NCI-H2227 treated with DMSO at 0.1 percent for 48 hours (cell line): ENCODE results near the gene ZNF177.
"Not testable (repeated sequence)": the region's sequence is repeated elsewhere in the genome, so short reads cannot be mapped to it uniquely, and the experiment has no call there.

ENCODE experiments used
- DNase-seq: peaks from one replicate; lab custom pipeline; 2025; lab: John Stamatoyannopoulos, UW

Gene ZNF177

DNA sequence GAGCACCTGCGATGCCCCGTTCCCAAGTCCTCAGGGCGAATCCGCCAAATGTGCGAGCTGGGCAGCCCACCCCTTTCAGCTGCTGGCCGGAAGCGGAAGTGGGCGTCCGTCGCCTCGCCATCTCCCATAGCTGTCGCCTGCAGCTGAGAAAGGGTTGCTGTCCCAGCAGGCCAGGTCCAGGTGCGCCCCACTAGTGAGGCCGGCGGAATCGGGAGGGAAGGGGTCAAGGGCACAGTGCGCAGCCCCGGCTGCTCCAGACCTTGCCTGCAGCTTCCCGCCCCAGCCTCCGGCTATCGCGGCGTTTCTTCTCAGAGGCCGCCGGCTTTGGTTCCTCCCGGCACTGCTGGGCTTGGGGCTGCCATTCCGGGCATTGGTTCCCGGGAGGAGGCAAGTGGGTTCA, at the start of gene ZNF177:
Gene ZNF177, plus strand, starts transcription at position 109 of the 400 bp plus-strand sequence. CDS start 15,299 bp downstream, outside the sequence.
- DNase-seq: peak; percentile 28

- no peak for DNase-seq
These were observed 49.1 kb upstream of the ZNF177 start for GRCh38 chr19:9313756-9314155.

DNA sequence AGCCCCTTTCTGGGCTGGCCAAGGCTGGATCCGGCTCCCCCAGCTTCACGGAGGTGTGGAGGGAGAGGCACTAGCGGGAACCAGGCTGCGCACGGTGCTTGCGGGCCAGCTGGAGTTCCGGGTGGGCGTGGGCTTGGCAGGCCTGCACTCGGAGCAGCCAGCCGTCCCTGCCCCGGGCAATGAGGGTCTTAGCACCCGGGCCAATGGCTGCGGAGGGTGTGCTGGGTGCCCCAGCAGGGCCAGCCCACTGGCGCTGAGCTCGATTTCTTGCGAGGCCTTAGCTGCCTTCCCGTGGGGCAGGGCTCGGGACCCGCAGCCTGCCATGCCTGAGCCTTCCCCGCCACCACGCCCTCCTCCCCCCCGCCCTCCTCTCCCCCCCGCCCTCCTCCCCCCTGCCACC, 41.5 kb upstream of the ZNF177 start:
- no peak for DNase-seq

- not testable (repeated sequence) for DNase-seq
These were observed 41.1 kb upstream of the ZNF177 start for GRCh38 chr19:9321756-9322155.

- not testable (repeated sequence) for DNase-seq
These were observed 40.6 kb upstream of the ZNF177 start for GRCh38 chr19:9322201-9322600.

DNA sequence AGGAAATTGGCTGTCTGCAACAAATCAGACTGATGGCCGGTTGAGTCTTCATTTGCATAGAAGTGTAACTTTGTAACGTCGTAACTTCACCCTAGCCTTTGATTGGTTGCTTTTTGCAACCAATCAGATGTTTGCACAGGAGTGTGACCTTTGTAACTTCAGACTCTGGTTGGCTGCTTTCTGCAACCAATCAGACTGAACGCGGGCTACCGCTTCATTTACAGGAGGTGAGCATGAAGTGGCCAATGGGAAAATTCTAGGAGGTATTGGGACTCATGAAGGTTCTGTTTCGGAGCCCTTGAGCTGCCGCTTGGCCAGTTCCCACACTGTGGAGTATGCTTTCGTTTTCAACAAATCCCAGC, 39.3 kb upstream of the ZNF177 start:
- DNase-seq: no peak

DNA sequence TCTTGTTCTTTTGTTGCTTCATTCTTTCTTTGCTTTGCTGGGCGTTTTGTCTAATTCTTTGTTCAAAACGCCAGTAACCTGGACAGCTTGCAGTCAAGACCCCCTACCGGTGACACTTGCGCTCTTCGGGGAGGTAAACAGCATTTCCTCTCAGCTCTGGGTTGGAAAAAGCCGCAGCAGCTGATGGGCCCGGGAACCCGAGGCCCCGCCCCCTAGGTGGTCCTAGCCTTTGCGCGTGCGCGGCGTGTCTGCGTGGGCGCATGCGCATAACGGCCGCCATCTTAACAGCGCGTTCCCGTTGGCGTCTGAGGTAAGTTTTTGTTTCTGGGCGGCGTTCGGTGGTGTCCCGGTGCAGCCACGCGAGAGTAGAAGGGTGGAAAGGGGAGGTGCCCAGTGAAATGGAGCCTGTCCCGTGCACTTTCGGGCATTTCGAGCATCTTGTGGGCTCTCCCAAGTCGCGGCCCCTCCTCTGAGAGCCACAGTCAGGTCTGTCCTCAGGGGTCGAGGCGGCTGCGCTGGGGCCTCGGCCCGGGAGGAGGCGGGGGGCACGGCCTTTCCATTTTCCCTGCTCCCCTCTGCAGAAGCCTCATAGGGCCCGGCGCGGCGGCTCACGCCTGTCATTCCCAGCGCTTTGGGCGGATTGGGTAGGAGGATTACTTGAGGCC, 38.8 kb upstream of the ZNF177 start, which contains the start of gene ZNF559:
Gene ZNF559, plus strand, starts transcription at position 261 of the 665 bp plus-strand sequence. CDS start 14,371 bp downstream, outside the sequence.
- peak; percentile 93 for DNase-seq

DNA sequence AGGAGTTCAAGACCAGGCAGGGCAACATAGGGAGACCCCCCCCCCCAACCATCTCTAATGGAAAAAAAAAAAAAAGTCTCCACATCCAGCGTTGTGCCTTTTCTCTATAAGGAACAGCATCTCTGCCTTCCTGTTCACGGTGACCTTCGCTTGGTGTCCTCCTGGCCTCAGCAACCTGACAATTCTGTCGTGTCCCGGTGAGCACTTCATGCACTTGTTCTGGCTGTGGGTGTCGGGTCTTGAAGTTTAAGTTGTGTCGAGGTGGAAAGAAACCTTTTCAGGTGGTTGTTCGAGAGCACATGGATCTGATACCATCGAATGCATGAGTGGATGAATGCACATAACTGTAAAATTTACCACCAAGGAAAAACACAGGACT, 38.2 kb upstream of the ZNF177 start:
- no peak for DNase-seq

DNA sequence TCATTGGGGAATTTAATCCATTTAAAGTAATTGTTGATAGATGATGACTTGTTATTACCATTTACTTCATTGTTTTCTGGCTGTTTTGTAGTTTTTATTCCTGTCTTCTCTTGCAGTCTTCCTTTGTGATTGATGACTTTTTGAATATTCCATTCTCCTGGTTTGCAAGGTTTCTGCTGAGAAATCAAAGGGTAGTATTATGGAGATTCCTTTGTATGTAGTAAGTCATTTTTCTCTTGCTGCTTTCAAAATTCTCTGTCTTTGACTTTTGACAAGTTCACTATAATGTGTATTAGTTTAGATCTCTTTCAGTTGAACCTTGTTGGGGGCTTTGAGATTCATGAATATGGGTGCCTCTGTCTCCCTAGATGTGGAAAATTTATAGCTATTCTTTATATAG, 32.8 kb upstream of the ZNF177 start:
- DNase-seq: no peak

- DNase-seq: no peak
These were observed 20.1 kb upstream of the ZNF177 start for GRCh38 chr19:9342610-9343304.

GRCh38 chr19:9345005-9345404, 17.8 kb upstream of the ZNF177 start:
- no peak for DNase-seq

DNA sequence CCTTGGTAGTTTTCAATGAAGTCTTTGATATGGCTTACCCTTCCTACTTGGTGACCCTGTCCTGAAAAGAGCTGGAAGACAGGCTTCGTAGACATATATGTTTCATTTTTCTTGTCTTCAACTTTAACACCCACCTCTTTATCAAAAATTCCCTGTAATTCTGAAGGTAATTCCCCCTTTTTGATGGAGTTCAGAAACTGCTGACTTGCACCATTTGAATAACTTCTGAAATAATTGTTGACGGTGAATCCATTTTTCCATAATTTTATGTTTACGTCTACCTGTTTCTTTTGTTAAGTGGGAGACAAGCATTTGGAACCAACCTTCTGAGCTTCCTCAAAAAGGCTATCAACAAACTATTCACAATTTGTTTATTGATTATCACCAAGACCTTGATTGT, 14.6 kb upstream of the ZNF177 start:
- DNase-seq: no peak

- DNase-seq: no peak
These were observed 14.1 kb upstream of the ZNF177 start for GRCh38 chr19:9348671-9349070.

DNA sequence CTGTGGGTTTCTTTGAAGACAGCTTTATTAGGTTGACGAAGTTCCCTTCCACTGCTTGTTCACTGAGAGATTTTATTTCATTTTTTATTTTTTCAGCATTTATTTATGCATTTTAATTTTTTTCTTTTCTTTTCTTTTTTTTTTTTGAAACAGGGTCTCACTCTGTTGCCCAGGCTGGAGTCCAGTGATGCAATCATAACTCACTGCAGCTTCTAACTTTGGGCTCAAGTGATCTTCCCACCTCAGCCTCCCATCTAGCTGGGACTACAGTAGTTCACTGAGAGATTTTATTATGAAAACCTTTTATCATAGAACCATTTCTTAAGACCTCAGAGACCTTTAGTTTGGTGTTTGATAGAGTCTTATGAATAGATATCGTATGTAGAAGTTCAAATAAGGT, 10.3 kb upstream of the ZNF177 start:
- DNase-seq: no peak

- DNase-seq: no peak
These were observed 9.8 kb upstream of the ZNF177 start for GRCh38 chr19:9353011-9353410.

GRCh38 chr19:9354651-9355050, 8.2 kb upstream of the ZNF177 start:
- no peak for DNase-seq

- no peak for DNase-seq
These were observed 8.2 kb downstream of the ZNF177 start for GRCh38 chr19:9370738-9371619.

GRCh38 chr19:9381361-9381785, 18.6 kb downstream of the ZNF177 start:
- DNase-seq: no peak

- peak; percentile 69 for DNase-seq
These were observed 44.1 kb downstream of the ZNF177 start for GRCh38 chr19:9406798-9407352.

DNA sequence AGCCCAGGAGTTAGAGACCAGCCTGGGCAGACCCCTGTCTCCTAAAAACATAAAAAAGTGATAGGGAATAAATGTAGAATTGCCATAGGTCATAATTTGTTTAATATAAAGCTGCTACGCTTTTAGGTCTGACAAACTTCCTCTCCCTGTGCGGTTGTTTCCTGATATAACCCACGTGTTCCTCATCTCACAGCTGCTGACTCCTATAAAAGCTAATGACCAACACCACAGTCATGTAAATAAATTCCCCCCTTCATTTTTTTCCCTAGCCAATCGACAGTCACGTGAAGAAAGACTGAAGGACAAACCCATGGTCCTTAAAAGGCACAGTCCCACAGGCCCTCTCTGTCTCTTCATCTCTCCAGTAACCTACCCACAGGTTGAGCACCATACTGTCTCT, 45.0 kb downstream of the ZNF177 start:
- DNase-seq: no peak

DNA sequence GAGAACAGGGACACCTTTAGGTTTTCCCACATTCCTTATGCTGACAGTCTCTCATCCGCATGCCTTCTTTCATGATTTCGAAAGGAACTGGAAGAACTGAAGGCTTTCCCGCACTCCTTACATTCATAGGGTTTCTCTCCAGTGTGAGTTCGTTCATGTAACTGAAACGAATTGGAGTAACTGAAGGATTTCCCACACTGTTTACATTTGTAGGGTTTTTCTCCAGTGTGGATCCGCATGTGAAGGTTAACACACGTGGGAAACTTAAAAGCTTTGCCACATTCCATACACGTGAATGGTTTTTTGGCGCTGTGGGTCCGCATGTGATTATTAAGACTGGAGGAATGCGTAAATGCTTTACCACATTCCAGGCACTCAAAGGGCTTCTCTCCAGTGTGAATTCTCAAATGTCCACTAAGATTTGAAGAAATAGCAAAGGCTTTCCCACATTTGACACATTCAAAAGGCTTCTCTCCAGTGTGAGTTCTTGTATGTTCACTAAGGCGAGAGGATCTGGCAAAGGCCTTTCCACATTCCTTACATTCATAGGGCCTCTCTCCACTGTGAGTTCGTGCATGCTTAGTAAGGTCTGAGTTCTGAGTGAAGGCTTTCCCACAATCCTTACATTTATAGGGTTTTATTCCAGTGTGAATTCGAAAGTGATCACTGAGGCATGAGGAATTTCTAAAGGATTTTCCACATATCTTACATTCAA, 50.6 kb downstream of the ZNF177 start:
- DNase-seq: no peak

DNA sequence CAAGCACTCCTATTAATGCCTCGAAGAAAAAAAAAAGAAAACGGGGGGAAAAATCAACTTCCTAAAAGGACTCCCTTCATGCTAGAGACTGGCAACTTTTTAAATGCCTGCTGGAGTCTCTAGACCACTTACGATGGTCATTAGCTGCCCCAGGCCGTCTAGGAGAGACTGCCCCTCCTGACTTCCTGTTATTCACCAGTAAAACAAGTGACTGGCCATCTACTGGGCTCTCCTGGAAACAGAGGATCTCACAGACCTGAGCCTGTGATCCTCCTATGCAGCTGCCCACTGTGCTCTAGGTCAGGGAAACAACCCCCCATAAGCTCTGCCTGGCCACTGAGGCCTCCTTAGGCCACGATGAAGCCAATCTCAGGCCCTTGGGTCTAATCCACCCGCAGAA, 65.1 kb downstream of the ZNF177 start:
- DNase-seq: no peak
